Activated CD4-positive, alpha-beta T cell treated with anti-CD3 and anti-CD28 coated beads, Interleukin-2, amount 50 U/mL, for 48 hours (primary cell): ENCODE measurements around the gene BRWD1.
A peak's percentile ranks its signal among the peaks of the same experiment; 100 is the strongest.

Experiments used
- DNase-seq, 2 experiments: peaks; one replicate each; pipeline ENCODE4 v3.0.0-alpha.2; 2020

BRWD1 gene

DNA sequence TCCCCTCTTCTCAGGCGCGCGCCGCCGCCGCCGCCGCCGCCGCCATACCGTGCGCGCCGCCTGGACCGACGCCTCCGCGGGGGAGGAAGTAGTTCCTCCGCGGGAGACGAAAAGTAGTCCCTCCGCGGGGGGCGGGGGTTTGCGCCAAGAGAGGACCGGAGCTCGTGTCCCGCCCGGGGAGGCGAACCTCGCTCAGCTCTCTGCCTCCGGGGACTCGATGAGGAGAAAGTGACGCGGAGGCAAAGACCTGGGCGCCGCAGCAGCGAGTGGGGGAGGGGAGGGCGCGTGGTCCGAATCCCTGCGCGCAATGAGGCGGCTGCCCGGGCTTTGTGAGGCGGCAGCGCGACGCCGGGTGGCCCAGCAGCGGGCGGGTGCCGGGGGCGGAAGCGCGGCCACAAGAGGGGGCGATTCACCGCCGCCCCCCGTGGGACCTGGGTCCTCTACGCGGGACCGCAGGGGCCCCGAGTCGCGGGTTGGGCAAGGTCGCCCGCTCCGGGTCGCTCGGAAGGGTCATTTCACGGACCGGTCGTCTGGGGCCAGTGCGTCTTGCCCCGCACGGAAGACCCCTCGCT is at the start of gene BRWD1:
BRWD1 (minus strand) TSS at position 62 of the 572 bp plus-strand sequence. CDS start 141 bp downstream, outside the sequence.
- DNase-seq: peak; percentile 76 to 81

DNA sequence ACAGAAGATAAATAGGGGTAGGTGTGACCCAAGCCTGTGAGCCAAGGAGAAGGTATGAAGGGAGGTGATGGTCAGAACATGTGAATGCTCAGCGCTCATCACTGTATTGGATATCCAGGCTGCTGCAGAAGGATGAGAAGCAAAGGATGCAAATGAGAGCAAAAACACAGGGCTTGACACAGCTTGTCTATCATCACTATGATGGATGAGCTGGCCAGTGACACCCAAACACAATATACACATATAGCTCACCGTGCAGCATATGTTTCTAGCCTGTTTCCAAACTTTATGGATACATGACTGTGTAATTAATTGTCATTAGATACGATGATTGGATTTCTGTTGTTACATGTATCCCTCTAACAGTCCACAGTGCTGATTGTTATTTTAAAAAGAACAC is 49.3 kb upstream of the BRWD1 start:
- DNase-seq: no peak

DNA sequence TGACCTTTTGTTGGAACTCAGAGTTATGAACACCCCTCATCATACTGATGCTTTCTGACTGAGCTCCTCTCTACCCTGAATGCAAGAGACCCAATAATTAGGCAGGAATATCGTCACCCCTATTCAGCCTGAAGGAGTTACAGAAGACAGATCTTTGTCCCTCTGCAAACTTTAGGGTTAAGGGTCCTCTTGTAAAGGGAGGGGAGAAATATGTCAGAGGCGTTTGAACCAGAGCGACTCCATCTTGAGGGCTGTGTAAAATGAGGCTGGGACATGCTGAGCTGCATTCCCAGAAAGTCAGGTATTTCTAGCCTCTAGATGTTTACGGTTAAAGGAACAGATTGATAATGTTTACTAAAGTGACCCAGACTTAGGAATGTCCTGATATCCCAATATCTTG is 46.0 kb upstream of the BRWD1 start:
- DNase-seq: no peak

DNA sequence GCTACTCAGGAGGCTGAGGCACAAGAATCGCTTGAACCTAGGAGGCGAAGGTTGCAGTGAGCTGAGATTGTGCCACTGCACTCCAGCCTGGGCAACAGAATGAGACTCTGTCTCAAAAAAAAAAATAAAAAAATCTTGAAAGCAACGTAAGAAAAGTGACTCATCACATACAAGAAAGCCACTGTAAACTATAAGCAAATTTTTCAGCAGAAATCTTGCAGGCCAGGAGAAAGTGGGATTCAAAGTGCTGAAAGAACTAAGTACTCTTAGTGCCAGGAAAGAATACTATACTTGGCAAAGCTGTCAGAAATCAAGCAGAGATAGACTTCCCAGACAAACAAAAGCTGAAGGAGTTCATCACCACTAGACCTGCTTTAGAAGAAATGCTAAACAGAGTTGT is 39.9 kb upstream of the BRWD1 start:
- DNase-seq: no peak

DNA sequence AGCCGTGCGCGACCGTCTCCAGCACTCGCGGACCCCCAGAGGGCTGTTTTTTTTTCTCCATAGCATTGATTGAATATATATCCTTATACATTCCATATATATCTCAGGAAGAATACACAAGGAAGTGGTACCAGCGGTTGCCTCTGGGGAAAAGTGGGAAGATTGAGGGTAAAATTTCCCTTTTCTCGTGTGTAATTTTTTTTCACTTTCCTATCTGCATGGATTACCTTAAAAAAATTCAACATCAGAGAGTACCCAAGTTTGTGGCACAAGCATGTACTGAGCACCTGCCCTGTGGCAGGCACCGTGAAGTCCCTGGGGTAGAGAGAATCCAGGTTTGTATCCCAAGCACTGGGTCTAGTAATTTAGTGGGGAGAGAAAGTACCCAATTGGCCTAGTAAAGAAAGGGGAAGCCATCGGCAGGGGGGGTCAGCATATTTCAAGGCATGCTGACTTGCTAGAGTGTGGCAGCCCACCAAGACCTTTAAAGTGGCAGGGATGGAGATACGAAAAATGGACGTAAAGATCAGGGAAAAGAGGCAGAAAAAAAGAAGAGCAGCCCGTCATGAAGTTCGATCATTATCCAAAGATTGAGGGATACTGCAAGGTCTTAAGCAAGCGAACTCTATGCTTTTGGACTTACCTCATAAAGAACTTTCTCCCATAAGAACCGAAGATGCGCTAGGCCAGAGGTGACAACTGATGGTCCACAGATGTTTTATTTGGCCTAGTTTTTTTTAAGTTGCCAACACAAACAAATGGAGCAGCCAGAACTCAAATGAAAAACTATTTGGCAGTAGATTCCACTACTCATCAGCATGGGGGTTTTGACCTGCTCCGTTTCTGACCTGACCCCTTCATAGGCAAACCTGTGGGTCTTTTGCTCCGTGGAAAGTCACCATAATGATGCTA is 36.9 kb upstream of the BRWD1 start:
- DNase-seq: no peak

DNA sequence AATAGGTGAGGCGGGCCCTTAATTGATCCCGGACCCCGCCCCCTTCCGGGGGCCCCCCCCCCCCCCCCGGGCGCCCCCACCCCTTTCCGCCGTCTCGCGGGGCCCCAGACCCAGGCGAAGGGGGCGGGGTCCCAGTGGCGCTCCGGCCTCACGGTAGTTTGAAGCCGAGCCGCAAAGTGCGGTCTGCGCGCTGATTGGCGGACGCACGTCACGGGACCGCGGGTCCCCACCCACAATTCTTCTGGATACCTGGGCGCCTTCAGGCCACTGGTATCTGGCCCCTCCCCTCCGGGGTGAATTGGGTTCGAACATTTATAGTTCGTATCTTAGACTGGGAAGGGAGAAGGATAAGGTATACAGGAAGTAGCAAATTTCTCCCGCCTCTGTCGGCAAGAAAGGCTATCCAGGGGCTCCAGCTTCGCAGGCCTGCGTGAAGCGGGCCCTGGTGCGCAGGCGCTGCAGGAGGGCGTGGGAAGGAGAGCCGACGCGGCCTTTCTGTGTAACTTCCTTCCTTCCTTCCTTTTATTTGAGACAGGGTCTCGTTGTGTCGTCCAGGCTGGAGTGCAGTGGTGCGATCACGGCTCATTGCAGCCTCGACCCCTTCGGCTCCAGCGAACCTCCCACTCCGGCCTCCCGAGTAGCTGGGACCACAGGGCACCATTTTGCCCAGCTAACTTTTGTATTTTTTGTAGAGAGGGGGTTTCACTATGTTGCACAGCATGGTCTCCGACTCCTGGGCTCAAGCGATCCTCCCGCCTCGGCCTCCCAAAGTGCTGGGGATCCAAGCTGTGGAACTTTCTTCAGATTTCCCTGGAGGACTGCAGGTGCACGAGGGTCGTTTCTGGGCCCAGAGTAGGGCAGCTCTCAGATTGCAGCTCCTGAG is 36.0 kb upstream of the BRWD1 start:
- peak; percentile 97 to 98 for DNase-seq

DNA sequence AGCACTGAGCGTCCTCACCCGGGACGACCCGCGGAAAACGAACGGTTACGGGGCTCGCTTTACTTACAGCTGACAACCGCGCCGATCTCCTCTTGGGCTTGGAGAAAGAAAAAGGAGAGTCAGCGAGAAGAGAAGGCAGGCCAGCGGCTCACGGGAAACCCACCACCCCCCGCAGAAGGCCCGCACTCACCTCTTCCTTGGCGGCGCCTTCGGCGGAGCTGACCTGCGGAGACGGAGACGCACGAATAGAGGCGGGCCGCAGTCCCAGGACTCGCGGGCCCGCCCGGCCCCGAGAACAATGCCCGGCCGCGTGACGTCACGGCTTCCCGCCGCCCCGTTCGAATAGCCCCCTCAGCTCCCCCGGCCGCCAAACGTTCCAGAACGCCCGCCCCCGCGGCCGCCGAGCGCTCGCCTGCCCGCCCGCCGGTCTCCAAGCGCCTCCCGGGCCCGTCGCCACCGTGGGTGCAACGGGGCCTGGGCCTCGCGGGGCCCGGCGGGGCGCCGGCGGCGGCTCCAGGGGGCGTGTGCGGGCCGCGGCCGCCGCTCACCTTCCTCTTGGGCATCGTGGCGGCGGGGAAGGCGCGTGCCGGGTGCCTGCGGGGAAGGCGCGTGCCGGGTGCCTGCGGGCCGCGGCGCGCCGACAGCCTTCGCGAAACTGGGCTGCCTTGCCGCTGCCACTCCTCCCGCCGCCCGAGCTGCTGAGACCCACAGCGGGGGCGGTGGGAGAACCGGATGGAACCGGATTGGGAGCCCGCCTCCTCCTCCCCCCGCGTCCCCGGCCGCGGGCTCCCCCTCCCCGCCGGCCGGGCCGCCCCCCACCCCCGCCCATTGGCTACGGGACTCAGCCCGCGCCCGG is 35.2 kb upstream of the BRWD1 start, which contains the start of gene HMGN1:
HMGN1 (minus strand) TSS at position 734 of the 856 bp plus-strand sequence; CDS start at position 563, 171 bp downstream.
- DNase-seq: peak; percentile 89 to 91

DNA sequence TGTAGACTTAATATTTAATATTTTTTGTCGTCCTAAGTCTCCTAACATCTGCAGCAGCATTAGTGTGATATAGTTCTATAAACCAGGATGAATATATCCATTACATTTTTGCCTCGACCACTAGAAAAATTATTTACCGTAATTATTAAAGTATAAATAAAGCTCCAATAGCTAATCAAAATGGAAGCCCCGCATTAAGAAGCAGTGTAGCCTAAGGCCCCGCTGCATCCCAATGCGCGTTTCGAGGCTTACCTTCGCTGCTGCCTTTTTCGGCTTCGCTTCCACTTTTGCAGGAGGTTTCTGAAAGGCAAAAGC is 34.6 kb upstream of the BRWD1 start:
- no peak for DNase-seq

DNA sequence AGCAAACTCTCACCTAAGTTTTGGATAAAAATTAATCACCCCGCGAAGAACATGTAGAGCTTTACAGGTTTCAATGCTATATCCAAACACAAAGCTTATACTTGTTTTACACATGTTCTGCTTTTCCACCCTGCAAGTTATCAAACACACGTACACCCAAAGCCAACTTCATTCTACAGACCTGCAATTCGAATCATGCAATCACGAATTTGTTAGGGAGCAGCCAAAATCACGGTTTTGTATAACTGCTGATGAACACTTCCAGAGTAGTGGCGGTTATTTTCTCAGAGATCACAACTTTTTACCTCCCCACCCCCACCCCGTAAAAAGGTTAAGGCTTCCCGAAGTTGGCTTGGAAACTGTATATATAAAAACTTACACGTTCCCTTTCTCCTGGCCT is 34.1 kb upstream of the BRWD1 start:
- no peak for DNase-seq

DNA sequence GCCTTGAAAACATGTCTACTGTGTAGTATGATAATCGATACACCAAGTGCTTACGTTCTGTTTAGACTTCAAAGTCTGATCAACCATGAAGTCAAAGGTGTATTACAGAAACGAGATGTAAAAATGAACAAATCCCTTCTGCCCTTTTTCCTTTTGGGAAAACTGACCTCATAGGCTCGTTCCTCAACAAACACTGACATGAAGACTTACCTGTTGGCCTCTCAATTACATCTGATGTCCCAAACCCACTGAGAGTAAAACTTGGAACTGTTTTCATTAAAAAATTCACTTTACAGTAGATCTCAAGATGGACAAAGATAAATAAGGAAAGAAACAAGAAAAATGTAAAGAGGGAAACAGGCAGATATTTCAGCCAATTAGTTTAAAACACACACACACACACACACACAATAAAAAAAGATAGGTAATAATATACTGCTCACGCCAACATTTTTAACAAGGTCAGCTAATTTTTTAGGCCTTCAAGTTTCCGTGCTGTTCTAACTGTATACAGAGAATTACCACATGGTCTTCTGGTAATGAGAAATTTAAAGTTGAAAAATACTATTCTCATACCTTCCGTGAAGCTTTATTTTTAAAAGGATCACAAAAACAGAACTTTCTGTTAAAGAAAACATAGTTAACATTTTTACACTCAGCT is 33.4 kb upstream of the BRWD1 start:
- DNase-seq: no peak

DNA sequence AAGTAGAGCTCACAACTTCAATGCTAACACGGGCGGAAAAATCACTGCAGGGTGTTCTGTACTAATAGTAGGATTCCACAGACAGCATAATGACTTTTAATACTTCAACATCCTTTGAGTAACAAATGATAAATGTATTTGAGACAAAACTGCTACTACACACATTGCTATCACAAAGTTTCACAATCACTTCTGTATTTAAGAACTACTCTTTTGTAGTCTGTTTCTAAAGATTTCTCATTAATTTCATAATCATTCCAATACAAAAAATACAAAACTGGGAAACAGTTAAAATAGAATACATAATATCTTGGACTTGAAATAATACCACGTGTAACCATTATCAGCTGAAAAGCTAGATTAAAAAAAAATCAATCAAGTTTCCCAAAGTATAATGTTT is 32.8 kb upstream of the BRWD1 start:
- DNase-seq: no peak

DNA sequence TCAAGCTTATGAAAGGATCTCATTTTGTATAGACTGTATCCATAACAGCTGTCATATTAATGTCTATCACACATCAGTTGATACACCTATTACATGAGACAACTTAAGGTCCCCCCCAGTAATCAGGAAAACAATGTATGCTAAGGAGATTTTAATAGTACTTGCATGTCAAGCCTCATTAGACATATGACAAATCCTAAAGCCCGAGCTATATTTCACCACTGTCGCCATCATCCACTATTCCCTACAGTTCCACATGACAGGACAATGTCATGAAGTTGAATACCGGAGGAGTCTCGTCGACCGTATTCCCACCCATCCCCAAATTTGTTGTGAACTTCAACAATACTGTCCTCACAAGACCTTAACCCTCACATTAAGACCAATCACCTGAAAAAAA is 32.0 kb upstream of the BRWD1 start:
- no peak for DNase-seq

DNA sequence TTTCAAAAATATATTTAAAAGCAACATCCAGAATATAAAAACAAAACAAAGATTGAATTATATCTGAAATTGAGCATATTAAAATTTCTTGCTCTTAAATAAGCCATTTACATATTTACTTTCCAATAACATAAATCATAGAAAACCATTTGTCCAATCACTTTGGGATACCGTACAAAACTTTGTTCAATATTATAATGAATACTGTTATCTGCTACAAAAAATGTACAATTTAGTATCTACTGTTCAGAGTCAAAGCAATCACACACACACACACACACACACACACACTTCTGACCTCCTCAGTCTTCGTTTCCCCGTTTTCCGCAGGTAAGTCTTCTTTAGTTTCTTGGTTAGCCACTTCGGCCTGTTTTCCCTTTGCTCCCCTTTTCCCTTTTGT is 31.4 kb upstream of the BRWD1 start:
- DNase-seq: no peak

DNA sequence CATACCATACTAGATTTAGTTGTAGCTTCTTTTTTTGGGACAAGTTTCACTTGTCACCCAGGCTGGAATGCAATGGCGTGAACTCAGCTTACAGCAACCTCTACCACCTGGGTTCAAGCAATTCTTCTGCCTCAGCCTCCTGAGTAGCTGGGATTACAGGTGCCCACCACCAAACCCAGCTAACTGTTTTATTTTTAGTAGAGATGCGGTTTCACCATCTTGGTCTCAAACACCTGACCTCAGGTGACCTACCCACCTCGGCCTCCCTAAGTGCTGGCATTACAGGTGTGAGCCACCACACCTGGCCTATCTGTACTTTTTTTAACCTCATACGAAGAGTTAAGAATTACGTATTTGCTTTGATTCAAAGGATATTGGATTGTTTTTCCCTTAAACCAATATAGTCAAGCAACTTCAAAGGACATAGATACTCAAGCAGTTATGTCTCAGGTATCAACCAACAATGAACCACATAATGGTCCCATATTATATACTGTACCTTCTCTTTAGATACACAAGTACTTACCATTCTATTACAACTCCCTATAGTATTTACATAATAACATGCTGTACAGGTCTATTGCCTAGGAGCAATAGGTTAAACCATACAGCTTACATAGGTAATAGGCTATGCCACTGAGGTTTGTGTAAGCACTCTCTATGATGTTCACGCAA is 28.0 kb upstream of the BRWD1 start:
- DNase-seq: no peak

DNA sequence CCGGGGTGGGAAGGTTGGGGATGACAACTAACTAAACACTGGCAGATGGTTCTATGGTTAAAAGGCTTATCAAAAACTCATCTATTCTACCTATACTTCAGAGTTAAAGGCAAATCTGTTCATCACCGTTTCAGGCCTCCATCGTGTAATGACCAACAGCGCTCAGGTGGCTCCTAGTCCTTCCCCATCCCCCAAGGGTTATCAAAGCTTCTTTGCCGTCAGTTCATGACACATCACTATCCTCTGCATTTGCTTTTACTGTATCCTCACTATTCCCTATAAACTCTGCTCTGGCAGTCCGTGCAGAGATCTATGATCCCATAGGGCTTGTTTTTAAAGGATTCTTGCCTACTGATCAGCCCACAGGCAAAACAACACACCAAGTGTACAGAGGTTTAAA is 27.3 kb upstream of the BRWD1 start:
- no peak for DNase-seq

DNA sequence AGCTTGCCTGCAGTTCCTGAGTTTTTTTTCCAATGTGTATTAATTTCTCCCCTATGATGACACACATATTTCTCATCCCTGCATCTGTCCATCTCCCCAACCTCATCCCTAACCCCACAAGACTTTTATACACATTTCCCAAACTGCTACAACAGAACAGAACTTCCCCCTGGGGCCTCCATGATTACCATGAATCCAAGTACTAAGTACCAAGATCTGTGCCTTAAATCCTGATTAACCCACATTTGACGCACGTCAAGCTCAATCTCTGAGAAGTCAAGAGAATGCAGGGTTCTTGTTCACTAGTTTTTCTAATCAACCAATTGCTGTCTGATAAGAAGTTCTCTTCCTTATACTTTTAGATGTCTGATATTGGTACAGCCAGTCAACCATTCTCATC is 25.8 kb upstream of the BRWD1 start:
- DNase-seq: no peak

DNA sequence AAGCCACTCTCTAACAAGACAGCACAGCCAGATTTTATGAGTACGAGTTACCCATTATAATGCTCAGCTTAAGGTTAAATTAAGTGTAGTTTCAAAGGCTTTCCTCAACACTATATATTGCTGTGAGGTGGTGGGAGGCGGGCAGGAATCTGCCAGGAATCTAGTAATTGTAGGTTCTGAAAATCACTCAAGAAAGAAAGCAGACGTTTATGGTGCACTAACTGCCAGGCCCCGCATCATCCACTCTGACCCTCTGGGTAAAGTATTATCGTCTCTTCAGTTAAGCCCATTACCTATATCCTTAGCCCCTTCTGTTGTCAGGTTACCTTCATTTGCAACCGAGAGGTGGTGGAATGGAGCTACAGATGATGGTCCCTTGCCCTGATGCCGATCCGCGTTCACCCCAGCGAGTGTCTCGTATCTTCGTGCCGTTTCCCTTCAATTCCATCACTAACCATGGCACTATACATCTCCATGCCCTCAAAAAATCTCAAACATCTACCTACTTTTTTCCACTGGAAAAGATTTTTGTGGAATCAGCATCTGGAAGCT is 23.1 kb upstream of the BRWD1 start:
- DNase-seq: no peak

DNA sequence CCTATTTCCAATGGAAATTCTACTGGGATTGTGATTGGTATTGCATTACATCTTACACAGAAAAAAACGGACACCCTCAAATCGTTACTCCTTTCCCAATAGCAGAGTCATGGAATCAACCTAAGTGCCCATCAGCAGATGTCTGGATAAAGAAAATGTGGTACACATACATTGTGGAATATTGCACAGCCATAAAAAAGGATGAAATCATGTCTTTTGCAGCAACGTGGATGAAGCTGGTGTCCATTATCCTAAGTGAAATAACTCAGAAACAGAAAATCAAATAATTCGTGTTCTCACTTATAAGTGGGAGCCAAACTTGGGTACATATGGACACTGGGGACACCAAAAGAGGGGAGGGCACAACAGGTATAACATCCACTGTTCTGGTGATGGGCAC is 21.2 kb upstream of the BRWD1 start:
- DNase-seq: no peak

DNA sequence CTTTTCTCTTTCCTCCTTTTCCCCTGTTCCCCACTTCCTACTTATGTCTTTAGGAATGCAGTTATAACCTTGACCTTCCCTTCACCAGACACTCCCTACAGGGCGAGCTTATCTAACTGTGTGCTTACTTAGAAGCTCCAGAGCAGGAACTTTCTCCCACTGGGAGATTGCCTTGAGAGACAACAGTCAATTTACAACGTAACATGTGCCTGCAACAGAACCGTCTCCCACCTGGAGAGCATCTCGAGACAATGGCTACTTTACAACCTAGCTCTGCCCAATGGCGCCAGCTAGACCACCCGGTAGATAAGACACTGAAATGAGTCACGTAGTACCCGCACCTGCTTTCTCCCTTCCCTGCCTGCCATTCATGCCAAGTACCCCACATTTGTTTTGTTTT is 18.7 kb upstream of the BRWD1 start:
- no peak for DNase-seq

DNA sequence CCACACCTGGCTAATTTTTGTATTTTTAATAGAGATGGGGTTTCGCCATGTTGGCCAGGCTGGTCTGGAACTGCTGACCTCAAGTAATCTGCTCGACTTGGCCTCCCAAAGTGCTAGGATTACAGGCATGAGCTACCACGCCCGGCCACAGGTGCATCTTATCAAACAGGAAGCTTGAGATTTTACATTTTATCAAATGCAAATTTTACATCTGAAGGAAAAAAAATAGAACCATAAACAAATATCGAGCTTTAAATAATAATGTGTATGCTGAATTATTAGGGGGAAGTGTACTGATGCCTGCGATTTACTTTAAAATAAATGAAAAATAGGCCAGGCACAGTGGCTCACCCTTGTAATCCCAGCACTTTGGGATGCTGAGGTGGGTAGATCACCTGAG is 16.6 kb upstream of the BRWD1 start:
- no peak for DNase-seq

DNA sequence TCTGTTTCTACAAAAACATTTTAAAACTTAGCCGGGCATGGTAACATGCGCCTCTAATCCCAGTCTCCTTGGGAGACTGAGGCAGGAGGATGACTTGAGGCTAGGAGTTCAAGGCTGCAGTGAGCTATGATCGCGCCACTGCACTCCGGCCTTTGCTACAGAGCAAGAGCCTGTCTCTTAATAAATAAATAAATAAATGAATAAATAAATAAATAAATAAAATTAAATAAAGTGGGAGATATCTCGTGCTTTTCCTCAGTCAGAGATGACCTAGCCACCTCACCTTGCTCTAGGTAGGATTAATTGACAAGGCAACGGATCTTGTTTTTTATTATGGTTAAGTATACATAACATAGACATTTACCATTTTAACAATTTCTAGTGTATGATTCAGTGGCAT is 14.3 kb upstream of the BRWD1 start:
- DNase-seq: no peak
